ENCODE data around the gene PARD3.

DNA sequence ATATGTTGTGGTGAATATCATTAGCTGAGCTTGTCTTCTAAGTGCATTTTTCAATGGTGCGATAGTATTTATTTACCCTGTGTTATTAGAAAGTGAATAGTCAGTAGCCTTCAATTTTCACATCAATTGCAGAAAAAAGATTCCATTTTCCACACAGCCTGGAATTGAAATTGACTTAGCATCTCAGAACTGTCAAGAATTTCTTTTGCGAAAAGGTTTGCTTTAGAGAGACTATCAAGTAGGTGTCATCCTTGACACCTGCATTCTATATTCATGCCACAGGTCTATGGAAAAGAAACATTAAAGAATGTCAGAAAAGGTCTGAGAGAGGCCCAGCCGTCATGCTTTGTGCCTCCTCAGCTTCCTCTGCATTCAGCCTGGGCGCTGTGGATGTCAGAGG lies 504.9 kb downstream of the PARD3 start:
- TF ChIP-seq CTCF (IDR thresholded peaks at IDR 0.05; ENCODE audit: borderline replicate concordance, extremely low read depth, low read length, poor library complexity, severe bottlenecking), result no peak
- no peak for TF ChIP-seq EZH2 (IDR thresholded peaks at IDR 0.05; ENCODE audit: borderline replicate concordance, low read depth, low read length, severe bottlenecking)
